ENCODE results near the gene GMDS.

Gene GMDS

DNA sequence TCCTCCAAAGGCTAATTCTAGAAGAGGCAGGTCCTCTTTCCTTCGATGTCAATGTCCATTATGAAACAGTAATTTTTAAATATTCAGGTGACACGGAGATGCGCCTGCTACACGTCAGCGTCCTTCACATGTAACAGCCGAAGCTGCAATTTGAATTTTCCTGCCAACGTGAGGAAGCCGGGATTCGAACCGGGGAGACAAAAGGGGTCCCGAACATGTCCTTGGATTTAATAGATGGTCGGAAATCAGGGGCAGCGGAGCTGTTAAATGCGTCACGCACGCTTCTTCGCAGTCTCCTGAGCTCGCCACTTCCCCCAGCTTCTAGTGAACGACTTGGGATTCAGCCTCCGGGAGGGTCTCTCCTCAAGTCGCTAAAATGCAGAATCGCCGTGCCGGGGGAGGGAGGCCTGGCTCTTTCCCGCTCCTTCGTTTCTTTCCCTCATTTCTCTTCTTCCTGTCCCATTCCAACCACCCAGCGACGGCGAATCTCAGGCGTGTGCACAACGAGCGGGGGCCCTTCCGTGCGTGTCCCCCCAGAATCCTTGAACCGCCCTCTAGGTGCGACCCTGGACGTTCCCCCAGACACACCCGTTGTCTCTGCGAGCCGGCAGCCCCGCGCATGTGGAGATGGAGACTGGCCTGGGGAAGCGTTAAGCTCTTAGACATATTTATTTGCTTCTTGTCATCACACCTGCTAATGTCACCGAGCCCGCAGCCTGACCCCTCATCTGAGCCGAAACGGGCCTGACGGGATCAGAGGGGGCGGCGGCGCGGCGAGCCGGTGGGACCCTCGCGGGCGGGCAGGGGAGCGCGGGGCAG lies 637.0 kb downstream of the GMDS start:
- no peak overlapping the region for H3K27ac ChIP-seq
- no peak for DNase-seq (ENCODE audit: low read depth, low spot score)

DNA sequence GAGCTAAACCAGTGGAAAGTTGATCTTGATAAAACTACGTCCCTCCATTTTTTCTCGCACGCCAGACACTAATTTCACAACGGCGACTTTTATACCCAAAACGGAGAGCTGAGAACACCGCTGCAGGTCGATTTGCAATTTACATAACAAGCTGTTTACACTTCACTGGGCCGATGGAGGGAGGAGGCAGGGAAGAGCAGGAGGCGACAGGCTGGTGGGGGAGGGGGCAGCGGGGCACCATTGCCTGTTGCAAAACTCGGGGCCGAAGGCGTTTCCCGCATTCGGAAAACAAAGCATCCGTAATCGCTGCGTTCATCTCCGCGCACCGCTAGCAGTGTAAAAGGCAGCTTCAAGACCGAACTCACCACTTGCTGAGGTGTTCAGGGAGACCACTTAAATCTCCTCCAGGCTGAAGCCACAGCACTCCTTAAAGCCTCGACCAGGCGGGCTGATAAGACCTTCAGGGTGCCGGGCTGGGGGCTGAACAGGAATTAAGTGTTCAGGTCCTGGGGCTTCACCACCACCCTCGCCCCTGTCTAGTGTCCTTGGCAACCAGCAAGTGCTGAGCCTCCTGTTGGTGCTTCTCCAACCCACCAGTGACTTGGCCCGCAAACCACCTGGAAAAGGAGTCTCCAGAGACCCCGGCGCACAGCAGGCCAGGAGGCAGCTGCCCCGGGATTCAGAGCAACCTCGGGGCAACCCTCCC lies 637.7 kb downstream of the GMDS start:
- DNase-seq (ENCODE audit: low read depth, low spot score) = no peak
- no peak overlapping the region for H3K27ac ChIP-seq

DNA sequence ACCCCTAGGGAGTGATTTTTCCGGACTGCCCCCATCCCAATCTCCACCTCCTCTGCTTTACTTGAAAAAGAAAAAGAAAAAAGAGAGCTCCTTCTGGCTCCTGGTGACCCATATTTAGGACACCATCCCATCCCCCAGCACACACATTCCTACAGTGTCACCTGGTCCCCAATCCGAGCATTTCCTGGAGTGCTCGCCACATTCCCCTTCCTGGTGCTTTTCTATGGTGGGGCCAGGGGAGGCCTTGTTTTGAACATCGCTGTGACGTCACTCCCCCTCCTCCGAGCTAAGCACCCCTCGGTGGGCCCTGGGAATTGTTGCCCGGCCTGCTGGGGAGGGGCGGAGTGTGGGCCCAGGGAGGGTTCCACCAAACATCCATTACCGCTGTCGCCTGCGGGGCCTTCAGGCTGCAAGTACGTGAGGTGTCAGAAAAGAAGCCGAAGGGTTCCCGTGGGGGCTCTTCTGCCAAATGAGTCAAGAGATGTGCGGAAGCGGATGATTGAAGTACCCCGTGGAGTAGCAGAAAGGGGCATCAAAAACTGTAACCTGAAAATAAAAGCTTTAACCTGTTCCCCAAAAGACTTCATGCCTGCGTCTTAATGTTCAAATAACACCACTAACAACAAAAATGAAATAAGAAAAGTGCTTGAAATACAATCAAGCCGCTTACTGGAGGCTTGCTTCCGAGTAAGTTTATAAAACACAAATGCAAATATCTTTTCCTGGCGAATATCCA lies 638.5 kb downstream of the GMDS start:
- DNase-seq (ENCODE audit: low read depth, low spot score) = no peak

DNA sequence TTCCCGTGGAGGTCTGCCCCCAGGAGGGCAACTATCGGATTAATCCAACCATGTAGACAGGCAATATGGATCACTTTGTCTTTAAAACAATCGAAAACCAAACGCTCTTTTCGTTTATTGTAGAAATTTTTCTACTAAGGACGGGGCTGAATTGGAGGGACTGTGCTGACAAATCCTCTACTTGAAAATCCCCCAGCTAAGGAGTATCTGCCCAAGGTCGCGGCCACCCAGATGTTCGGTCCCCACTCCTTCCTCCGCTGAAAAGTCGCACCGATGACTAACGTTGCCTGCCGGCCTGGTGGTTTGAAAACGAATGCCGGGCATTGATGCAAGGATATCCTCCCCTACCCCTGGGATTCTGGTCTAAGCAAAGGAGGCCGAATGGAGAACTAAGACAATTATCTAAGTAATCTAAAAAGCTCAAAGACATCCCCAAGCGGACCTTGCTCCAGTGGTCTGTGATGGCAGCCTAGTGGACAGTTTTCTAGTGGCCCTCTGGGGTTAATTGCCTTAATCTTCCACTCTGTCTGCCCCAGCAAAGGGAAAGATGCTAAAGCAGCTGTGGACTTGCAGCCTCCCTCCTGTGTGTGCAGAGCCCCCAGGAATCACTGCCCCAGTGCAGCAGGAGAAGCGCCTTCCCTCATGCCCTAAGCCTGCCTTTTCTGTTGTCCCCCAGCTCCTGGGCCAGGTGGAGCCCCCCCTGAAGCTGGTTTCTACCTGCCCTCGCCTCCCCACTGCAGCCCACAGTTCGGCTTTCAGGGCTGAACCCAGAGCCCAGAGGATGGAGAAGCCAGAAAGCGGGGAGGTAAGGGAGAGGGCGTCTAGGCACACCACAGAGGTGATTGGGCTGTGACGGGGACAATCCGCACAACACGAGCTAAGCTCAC lies 639.3 kb downstream of the GMDS start:
- H3K27ac ChIP-seq = no peak overlapping the region
- no peak for DNase-seq (ENCODE audit: low read depth, low spot score)

More for the DNA sequence above, 638.5 kb downstream of the GMDS start:
- no peak overlapping the region for H3K27ac ChIP-seq

DNA sequence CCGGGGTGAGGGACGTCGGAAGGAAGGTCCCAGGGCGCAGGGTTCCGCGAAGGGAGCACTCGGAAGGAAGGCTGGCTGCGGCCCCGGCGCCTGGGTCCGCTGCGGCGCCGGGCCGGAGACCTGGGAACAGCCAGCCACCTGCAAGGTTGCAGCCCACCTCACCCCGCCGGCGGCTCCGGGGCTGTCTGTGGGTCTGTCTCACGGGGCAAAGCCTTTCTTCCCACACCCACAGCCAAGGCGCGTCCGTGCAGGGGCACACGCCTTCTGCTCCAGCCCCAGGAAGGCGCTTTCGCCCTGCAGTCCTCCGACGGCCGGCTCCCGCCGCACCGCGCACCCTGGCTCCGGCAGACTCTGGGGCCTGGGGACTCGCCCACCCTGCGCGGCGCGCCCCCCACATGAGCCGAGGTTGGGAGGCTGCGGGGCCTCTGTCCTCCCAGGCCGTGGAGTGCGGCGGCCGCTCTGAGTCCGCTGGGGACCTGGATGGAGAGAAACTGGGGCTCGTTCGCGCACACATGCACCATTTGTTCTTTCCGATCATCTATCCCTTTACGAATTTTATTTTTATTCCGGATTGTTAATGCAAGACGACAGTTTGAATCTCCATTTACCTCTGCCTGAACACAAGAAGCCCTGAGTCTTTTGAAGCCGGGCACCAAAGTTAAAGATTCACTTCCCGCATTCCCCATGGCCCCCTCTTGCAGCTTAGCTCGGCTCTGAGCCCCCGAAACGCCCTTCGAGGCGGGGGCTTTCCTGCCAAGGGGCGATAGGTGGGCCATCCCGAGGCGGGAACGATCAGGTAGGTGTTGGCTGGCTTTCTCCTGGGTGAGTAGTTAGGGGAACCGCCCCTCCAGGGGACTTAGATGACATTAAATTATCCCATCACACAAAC lies 640.2 kb downstream of the GMDS start:
- H3K27ac ChIP-seq = no peak overlapping the region
- no peak for DNase-seq (ENCODE audit: low read depth, low spot score)

DNA sequence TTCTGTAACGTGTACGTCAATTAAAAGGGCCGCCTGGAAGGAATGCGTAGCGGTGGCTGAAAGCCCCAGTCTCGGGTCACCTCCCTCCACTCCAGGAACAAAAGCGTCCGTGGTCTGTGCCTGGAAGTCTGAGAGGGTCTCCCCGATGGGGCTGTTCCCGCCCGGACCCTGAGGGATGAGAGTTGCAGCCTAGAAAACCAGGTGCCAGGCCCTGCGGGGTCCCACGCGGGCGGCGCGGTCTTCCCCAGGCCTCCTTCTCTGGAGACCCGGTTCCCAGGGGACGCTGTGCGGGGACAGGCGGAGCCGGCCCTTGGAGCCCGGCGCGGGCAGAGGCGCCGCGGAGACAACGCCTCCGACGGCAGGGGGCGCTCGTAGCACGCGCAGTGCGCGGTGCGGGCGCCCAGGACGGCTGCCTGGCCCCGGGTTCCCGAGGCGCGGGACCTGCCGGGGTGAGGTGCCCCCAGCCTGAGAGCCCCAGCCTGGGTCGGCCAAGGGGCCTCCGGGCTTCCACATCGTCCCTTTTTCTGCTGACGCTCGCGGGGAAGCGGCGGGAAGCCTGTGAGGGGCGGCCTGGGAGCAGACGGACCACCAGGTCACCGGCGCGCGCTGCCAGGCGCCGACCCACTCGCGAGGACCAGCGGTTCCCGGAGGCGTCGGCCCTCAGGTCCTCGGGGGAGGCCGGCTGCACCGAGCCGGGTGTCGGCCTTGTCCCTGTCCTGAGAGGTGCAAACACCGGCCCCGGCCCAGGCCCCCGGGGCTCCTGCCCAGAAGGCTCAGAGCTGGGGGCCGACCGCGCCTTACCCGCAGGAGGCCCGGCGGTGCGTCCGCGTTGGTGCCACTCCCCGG lies 641.0 kb downstream of the GMDS start:
- DNase-seq (ENCODE audit: low read depth, low spot score) = no peak
- H3K27ac ChIP-seq = no peak overlapping the region

DNA sequence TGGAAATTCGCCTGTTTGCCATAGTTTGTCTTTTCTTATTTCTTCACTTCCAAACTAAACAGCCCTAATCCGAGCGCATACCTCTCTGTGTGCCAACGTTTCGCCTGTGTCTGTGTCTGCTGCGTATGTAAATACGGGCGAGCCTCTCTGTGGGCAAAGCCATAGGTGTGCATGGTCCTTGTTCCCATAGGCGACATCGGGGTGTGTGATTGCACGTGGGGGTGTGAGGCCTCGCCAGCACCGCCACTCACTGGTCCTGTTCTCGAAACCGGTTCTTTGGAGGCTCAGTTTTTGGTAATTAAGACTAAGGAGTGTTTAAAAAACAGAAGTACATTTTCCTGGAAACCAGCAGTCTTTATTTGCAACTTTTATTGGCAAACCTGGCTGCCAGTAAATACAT lies 641.7 kb downstream of the GMDS start:
- no peak for DNase-seq (ENCODE audit: low read depth, low spot score)
- H3K27ac ChIP-seq = no peak overlapping the region

DNA sequence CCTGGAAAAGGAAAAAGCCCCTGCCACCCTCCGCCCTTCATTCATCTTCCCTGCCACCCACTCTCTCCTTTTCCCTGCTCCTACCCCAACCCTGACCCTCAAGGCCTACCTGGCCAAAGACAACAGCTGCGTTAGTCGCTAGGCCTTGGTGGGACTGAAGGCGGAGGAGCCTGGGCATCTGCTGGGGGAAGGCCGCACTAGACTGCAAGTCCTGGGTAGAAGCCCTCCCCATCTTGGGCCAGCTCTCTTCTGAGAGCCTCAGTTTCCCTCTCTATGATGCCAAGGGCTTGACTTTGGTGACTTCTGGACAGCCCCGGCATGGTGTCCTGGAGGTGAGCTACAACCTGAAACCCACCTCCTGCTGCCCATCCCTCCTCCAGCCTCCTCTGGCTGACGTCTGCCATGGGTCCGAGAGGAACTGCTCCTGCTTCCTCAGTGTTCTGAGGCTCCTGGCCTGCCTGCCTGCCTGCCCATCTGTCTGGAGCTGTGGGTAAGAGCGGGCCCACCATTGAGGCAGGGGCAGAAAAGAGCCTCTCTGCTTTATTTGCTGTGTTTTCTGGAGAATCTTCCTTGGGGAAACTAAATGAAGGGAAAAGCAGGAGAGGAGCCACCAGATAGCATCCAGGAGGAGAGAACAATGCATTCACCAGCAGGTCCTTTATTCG lies 643.2 kb downstream of the GMDS start:
- no peak overlapping the region for H3K27ac ChIP-seq
- no peak for DNase-seq (ENCODE audit: low read depth, low spot score)

DNA sequence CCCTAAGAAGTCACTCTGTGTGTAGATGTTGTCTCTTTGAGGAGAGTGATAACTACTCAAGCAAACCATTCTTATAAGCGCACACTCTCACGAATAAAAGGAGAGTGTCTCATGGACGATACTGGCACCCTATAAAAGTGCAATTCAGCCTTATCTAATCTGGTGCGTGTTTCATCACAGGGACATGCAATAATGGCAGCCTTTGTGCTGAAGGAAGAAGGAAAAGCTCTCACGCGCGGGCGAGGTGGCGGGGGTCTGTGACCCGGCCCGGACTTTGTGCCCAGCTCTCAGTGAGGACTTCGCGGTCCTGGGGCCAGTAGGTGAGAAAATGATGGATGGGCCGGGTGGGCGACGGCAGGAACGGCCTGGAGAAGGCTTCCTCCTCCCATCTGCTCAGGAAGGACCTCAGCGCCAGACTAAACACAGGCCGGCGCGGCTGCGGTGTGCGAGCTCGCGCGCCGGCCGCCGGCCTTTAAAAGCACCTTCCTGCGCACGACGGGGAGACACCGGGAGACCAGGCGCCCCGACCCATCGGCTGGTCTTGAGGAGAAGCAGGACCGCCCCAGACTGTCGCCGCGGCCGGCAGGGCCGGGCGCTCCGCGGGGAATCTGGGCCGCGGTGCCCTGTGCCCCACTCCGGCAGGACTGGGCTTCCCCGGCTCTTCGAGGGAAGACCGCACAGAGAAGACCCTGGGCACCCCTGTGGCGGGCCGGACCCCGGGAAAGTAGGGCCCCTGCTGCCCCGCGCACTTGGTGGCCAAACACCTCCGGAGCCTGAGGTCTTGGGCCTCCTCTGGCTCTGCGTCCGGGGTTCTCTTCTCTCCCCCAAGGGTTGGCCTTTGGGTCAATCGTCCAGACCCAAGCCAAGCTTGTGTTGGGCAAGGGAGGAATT lies 644.0 kb downstream of the GMDS start:
- no peak overlapping the region for H3K27ac ChIP-seq
- DNase-seq (ENCODE audit: low read depth, low spot score) = no peak

DNA sequence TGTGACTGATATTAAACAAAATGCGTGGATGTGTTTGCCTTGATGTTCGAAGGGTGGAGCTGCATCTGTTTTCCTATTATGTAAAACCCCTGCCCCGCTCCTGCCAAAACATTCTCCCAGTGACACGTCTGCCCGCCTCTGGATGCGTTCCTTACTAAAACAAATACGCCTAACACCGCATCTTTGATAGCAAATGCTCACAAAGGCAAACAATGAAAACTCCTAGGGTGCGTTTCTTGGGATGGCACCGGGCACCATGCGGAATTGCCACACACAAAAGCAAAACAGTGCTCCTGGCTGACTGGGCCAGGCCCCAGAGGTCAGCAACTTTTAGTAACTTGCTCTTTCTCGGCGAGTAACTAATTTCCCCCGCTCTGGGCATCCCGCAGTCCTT lies 644.6 kb downstream of the GMDS start:
- no peak for DNase-seq (ENCODE audit: low read depth, low spot score)
- no peak overlapping the region for H3K27ac ChIP-seq

DNA sequence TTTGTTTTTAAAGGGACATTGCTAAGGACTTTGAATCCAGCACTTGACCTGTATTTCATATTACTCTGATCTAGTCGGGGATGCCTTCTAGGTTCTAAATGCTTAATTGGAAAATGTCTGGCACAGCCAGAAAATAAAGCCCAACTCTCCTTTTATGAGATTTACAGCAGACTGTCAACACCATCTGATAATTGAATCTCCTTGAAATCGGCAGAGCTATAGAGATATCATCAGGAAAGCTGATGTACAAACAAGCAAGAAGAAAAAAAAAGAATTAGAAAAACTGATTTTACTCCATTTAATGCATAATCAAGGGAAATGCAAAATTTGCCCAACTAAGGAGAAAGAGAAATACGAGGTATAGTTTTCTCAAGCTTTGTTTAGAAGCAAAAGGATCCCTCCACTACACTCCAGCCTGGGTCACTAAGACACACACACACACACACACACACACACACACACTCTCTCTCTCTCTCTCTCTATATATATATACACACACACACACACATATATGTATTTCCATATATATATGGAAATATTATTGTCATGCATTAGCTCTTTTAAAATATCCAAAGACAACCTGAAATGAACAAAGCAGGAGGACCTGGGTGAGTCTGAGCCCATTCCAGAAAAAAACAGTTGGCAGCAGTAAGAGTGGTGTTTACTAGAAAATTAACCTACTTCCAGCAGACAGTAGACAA lies 645.2 kb downstream of the GMDS start:
- H3K27ac ChIP-seq = no peak overlapping the region
- DNase-seq (ENCODE audit: low read depth, low spot score) = no peak

DNA sequence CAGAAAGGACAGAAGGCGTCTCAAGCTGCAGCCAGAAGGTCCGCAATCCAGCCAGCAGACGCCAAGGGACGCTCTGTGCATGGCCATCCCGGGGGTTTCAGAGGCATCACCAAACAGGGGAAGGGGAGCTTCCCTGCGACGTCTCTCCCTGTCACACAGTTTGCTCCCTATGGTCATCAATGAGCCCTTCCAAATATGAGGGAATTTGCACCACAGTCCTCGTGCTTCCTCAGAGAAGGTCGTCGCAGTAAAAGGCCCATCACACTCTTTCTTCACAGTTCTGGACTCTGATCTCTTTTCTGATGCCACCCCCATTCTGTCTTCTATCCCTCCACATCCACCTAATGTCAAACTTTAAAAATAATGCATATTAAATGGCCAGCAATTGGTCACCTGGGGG lies 645.9 kb downstream of the GMDS start:
- H3K27ac ChIP-seq = no peak overlapping the region
- DNase-seq (ENCODE audit: low read depth, low spot score) = no peak

DNA sequence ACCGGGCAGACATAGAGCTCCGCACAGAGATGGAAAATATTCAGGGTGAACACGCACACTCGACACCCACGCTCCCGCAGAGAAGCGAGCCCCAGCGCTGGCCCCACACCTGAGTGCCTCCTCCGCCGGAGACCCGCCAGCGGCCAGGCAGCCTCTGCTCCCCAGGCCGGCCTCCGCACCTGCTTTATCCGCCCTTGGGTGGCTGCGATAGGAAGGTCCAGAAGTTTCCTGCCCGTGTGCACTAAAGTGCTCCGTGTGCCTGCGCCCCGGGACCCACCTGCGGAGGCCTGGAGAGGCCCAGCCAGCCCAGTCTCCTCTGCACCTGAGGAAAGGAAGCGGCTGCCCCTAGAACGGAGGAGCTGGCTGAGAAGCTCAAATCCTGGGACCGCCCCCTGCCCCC lies 646.5 kb downstream of the GMDS start:
- no peak for DNase-seq (ENCODE audit: low read depth, low spot score)
- no peak overlapping the region for H3K27ac ChIP-seq

DNA sequence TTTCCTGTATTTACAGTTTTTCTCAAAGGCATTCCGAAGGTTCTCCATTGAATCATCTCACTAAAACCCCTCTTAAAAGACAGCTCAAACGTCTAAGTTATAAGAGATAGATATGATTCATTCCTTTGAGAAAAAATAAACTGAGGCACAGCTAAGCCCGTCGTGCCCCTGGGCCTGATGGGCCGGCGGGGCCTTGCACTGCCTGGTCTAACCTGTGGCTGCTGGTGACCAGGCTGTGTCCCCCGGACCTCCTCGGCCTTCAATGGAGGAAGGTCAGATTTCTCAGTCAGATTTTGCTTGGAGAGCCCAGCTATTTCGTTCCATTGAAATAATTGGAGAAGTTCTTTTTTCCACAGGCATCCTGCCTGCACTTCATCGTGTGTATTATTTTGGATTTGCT lies 647.0 kb downstream of the GMDS start:
- no peak overlapping the region for H3K27ac ChIP-seq
- DNase-seq (ENCODE audit: low read depth, low spot score) = no peak

DNA sequence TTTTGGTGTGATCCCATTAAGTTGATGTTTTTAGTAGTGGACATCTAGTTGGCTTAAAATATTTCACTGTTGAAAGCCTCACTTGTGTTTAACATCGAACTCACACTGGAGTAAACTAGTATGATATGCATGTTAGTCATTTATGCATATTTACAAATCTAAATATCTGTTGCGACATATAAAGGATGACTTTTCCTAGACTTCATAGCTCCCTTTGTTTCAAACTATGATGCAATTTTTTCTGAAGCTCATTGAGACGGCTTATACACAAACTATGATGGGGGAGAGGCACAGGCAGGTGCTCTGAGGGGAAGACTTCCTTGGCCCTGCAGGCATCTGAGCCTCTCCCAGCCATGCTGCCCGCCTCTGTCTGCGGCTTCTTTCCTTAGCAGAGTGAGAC lies 647.5 kb downstream of the GMDS start:
- peak; percentile 64 for DNase-seq (ENCODE audit: low read depth, low spot score)
- H3K27ac ChIP-seq = no peak overlapping the region

DNA sequence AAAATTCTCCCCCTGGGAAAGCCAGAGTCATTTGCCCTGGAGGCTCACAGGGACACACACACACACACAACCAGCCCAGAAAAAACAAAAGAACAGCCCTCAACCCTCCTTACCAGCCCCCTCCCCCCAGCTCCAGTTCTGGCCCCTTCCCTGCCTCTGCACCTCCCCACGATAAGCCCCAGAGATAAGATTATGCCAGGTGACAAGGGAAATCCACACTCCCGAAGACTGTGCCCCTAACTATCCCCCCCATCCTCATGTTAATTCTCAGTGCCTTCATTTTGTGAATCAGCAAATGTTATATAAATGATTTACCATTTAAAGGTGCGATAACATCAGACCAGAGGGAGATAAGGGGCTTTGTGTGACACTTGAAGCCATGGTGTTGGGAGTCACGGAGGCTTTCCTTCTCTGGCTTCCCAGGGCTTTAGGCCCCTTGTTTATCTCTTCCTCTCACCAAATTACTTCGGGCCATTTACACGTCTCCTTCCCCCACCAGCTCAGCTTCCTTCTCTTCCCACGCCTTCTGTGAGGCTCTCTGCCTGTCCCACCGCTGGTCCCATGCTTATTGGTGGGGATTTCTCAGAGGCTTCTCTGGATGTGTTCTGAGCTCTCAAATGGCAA lies 648.2 kb downstream of the GMDS start:
- no peak for DNase-seq (ENCODE audit: low read depth, low spot score)
- H3K27ac ChIP-seq = no peak overlapping the region
